GM21723 (cell line): ENCODE data around the gene HACD2.

ENCODE experiments used
- ATAC-seq: cut with Tn5 transposase; IDR thresholded peaks from one replicate; pipeline ENCODE4 v1.9.1; 2021; ENCODE audit warnings: mild to moderate bottlenecking, moderate library complexity; ENCODE audit not compliant: unreplicated experiment

The HACD2 gene

DNA sequence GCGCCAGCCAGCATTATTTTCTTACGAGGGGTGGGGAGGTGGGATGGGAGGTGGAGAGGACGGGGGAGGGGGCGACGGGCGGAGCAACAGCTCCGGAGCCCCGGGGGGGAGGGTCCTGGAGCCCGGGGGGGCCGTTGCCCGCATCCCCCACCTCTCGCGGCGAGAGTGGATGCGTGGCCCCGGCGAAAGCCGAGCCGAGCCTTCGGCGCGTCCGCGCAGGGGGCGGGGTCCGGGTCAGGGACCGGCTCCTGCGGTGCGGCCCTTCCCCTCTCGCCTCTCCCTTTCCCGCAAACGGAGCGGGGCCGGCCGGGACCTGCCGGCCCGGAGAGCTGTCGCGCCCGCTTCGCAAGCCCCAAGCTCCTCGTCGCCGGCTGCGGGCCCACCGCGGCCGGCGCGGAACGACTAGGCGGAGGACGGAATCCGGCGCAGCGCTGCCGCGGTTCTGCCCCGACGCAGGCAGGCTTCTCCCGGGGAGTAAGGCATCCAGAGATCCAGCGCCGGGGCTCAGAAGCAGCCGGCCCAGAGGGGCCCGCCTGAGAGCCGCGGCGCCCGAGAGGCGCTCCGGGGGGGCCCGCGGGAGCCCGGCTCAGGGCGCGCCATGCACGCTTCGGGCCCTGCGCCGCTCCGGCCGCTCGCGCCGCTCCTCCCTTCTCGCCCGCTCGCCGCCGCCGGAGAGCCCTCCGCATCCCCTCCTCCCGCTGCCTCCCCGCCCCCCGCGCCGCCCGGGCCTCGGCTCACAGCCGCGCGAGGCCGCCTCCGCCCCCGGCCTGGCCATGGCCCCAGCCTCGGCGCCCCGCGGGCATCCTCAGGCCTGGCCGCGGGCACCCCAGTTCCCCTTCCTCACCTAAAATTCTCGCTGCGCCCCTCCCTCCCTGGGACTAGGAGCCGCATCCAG, 135.5 kb downstream of the HACD2 start:
- ATAC-seq: no peak

- no peak for ATAC-seq
Measured at GRCh38 chr3:123448536-123449101, 136.2 kb downstream of the HACD2 start, which contains the start of gene ADCY5. Gene ADCY5, minus strand, starts transcription at chr3:123449090. Its CDS starts 545 bp downstream, at chr3:123448545.

- no peak for ATAC-seq
Measured at GRCh38 chr3:123447749-123448517, 136.9 kb downstream of the HACD2 start.

- no peak for ATAC-seq
Measured at GRCh38 chr3:123447416-123447748, 137.5 kb downstream of the HACD2 start.

DNA sequence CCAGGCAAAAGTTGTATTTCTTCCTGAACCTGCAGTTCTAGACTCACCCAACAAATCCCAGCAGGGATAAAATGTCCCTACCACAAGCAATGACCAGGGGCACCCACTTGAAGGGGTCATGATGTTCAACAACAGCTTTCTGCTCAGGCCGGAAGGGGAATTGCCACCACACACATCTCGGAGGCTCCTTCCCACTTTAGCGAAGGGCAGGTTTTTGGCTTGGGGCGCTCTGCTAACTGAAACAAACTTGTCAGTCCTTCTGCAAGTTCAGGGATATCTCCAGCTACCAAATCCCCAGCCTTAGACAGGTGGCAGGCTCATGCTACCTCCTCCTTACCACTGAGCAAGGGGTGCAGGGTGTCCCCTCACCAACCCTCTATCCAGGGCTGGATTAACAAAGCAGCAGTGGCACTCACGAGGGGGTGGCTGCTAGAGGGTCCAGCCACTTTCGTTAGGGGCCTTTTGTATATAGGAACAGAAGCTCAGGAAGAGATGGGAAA, 138.2 kb downstream of the HACD2 start:
- no peak for ATAC-seq

GRCh38 chr3:123446210-123446609, 138.6 kb downstream of the HACD2 start:
- no peak for ATAC-seq

DNA sequence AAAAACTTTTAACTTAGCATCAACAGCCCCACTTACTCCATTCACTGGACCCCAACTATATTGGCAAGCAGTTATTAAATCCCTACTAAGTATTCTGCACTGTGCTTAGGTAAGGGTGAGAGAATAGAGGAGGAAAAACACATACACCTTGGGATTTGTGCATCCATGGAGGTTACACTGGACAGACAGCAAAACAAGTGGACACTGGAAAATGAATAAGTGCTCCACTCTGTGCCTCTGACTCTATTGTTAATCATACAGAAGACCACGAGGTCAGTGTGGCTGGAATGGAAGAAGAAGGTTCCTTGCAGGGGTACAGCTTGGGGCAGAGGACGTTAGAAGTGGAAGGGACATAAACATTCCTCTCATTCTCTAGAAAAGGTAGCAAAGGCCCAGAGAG, 139.2 kb downstream of the HACD2 start:
- no peak for ATAC-seq

- no peak for ATAC-seq
Measured at GRCh38 chr3:123444744-123445143, 140.1 kb downstream of the HACD2 start.

GRCh38 chr3:123444023-123444422, 140.8 kb downstream of the HACD2 start:
- ATAC-seq: no peak

DNA sequence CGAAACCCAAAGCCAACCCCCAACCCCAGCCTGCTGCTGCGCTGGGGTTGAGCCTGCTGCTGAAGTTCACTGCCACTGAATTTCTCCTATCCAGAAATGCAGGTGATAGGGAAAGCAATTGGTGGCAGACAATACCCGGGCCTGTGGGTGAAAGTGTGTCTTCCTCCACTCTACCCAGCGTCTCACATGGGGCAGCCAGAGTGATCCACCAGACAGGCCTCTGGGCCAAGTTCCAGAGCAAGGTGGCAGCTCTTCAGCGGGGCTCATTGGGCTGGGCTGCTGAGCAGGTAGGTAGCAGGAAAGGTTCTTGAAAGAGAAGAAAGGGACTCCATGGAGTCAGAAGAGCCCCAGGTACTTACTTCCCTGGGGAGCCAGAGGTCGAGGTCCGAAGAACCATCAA, 141.9 kb downstream of the HACD2 start:
- no peak for ATAC-seq

- no peak for ATAC-seq
Measured at GRCh38 chr3:123442125-123442524, 142.7 kb downstream of the HACD2 start.
